Transverse colon (tissue), 4 donors: Measurements from ENCODE around the gene C4BPB. TPM values are rescaled to one million over a fixed set of nuclear protein-coding genes. Genes with fewer than 3 reads are reported as not detected.

Experiments used
- DNase-seq: peaks from one replicate; pipeline ENCODE4 v3.0.0-alpha.2; 2019
- H3K27ac ChIP-seq, 4 donors: fragments of 200-600 bp; sonication (generic); 2 replicates each; pipeline ENCODE4 v1.5.1; 2016 to 2018; ENCODE audit warnings: inconsistent platforms in 4 of 4
- H3K27me3 ChIP-seq: fragments of 200-600 bp; sonication (generic); 2 replicates; pipeline ENCODE4 v1.5.1; 2017; ENCODE audit warnings: inconsistent platforms
- H3K36me3 ChIP-seq, 4 donors: fragments of 200-600 bp; sonication (generic); 2 replicates each; pipeline ENCODE4 v1.5.1; 2017 to 2019; ENCODE audit warnings: inconsistent platforms in 4 of 4
- H3K4me1 ChIP-seq, 4 donors: fragments of 200-600 bp; sonication (generic); 2 replicates each; pipeline ENCODE4 v1.5.1; 2017 to 2020; ENCODE audit warnings: inconsistent platforms in 4 of 4
- H3K4me3 ChIP-seq, 4 donors: fragments of 200-600 bp; sonication (generic); 1 replicate in 1 of 4; 2 replicates in 3 of 4; pipeline versions ENCODE4 v1.5.1 to v1.6.1; 2017 to 2019; ENCODE audit warnings: inconsistent platforms in 4 of 4
- H3K9me3 ChIP-seq, 2 donors: fragments of 200-600 bp; sonication (generic); 2 replicates each; pipeline ENCODE4 v1.5.1; 2017 to 2019; ENCODE audit warnings: inconsistent platforms in 2 of 2
- CTCF ChIP-seq, 5 experiments: fragments of 200-600 bp in 3 of 5; fragments of 450-650 bp in 2 of 5; sonication (generic) in 3 of 5; IDR thresholded peaks; 1 replicate in 2 of 5; 2 replicates in 3 of 5; pipeline ENCODE4 v1.5.1; 2016 to 2017; ENCODE audit warnings: antibody characterized with exemption in 5 of 5, inconsistent platforms in 3 of 5, mild to moderate bottlenecking in 2 of 5, moderate library complexity in 1 of 5
- EP300 ChIP-seq: sonication (generic); formaldehyde crosslinking; IDR thresholded peaks from one replicate; pipeline ENCODE4 v1.6.1; 2017; ENCODE audit warnings: antibody characterized with exemption, low read depth
- POLR2A ChIP-seq: fragments of 450-650 bp; IDR thresholded peaks from one replicate; pipeline ENCODE4 v1.6.1; 2016; ENCODE audit warnings: antibody characterized with exemption, mild to moderate bottlenecking, moderate library complexity
- POLR2AphosphoS5 ChIP-seq, 3 donors: sonication (generic); formaldehyde crosslinking; IDR thresholded peaks; one replicate each; pipeline ENCODE4 v1.6.1; 2016; ENCODE audit warnings: antibody characterized with exemption in 3 of 3
- WGBS, 2 donors: methylation state at CpG; one replicate each; pipeline ENCODE4 v1.1.5; 2018; ENCODE audit warnings: low coverage in 1 of 2; 5-methylcytosine and 5-hydroxymethylcytosine counted together
- in situ Hi-C, 4 donors: fragments of 200-750 bp; cut with MboI; loops; one replicate each; pipeline versions ENCODE4 v1.15.0 to v1.15.1; 2017; ENCODE audit warnings: low sequenced_read_pairs in 3 of 4, low pct_ligation_motif_present in 1 of 4, low pct_unique_long_range_greater_than_20kb in 1 of 4
- intact Hi-C: fragments of 100-400 bp; cut with DNase I; formaldehyde crosslinking; loops from one replicate; pipeline ENCODE4 v1.15.1; 2023; ENCODE audit warnings: low total_unique reads
- total RNA-seq, 4 donors: library from RNA; depleted of rRNA; stranded (reverse); fragments of >200 nt; gene quantifications; one replicate each; pipeline ENCODE4 v1.1.0, GENCODE V29; 2016

C4BPB gene
- total RNA-seq, 4 donors from 2014 or later = 3.7 to 16.8 (median 9.8) TPM; not detected in 1

- Histone ChIP-seq H3K36me3 (peaks cover 0 to 36% (median 4%) of the 10 kb centered on the region in 4 donors), H3K4me1 (peaks cover 6 to 43% (median 24%) of the 10 kb centered on the region in 4 donors), H3K4me3 (peak overlapping the region in 1 of 4 donors; percentile 31), H3K27ac (peak overlapping the region; percentile 81 to 86 (median 84)), H3K9me3 (no peaks in the 10 kb centered on the region), H3K27me3 (no peaks in the 10 kb centered on the region)
- in situ Hi-C loops (no loop called here), intact Hi-C loops (no loop called here)
- peak; percentile 43 for DNase-seq
- TF ChIP-seq POLR2AphosphoS5 (IDR thresholded peaks at IDR 0.05) = peak; percentile 34 to 84 (median 64)
- TF ChIP-seq EP300 = peak; percentile 16
- TF ChIP-seq CTCF (IDR thresholded peaks at IDR 0.05) = no peak
- peak; percentile 58 for TF ChIP-seq POLR2A
- 66% methylated on average over 5 of the region's 5 CpGs; no CpG with 5 or more reads in 1 of the 2 donors for WGBS, 2 donors
Observed at GRCh38 chr1:207067665-207068064, 21.0 kb upstream of the C4BPB start.

- Histone ChIP-seq H3K27ac (peak overlapping the region in 3 of 4 donors; percentile 84 to 86 (median 84)), H3K27me3 (no peaks in the 10 kb centered on the region), H3K9me3 (no peaks in the 10 kb centered on the region), H3K4me3 (no peak overlapping the region), H3K36me3 (peaks cover 0 to 30% (median 4%) of the 10 kb centered on the region in 4 donors), H3K4me1 (peaks cover 6 to 41% (median 23%) of the 10 kb centered on the region in 4 donors)
- DNase-seq = no peak
- in situ Hi-C loops = no loop called here
- WGBS, 2 donors = 87 to 97% methylated on average over 3 of the region's 3 CpGs
- intact Hi-C loops = no loop called here
- TF ChIP-seq EP300 (no peak), CTCF (IDR thresholded peaks at IDR 0.05) (no peak), POLR2A (no peak), POLR2AphosphoS5 (IDR thresholded peaks at IDR 0.05) (no peak)
Observed at GRCh38 chr1:207069061-207069460, 19.6 kb upstream of the C4BPB start.

GRCh38 chr1:207069858-207070506 lies 18.7 kb upstream of the C4BPB start:
- H3K36me3 ChIP-seq = peaks cover 0 to 30% (median 4%) of the 10 kb centered on the region in 4 donors
- TF ChIP-seq POLR2AphosphoS5 (IDR thresholded peaks at IDR 0.05) (no peak), CTCF (IDR thresholded peaks at IDR 0.05) (no peak), POLR2A (no peak), EP300 (no peak)
- peaks cover 6 to 32% (median 18%) of the 10 kb centered on the region in 4 donors for H3K4me1 ChIP-seq
- no peak overlapping the region for H3K27ac ChIP-seq
- in situ Hi-C loops = loop anchor here in 1 of 4 donors (10.0 kb wide), 1 partner anchor 335 kb away; no protein-coding TSS in a partner anchor
- 83% methylated on average over 5 of the region's 5 CpGs; no CpG with 5 or more reads in 1 of the 2 donors for WGBS, 2 donors
- DNase-seq = no peak
- H3K9me3 ChIP-seq = no peaks in the 10 kb centered on the region
- no peaks in the 10 kb centered on the region for H3K27me3 ChIP-seq
- intact Hi-C loops = no loop called here
- no peak overlapping the region for H3K4me3 ChIP-seq

- Histone ChIP-seq H3K4me1 (peaks cover 6 to 23% (median 18%) of the 10 kb centered on the region in 4 donors), H3K9me3 (no peaks in the 10 kb centered on the region), H3K27me3 (no peaks in the 10 kb centered on the region), H3K27ac (no peak overlapping the region), H3K36me3 (peaks cover 0 to 30% (median 4%) of the 10 kb centered on the region in 4 donors), H3K4me3 (no peak overlapping the region)
- intact Hi-C loops = no loop called here
- DNase-seq = no peak
- TF ChIP-seq EP300 (no peak), POLR2AphosphoS5 (IDR thresholded peaks at IDR 0.05) (no peak), POLR2A (no peak), CTCF (IDR thresholded peaks at IDR 0.05) (no peak)
- 75 to 82% methylated on average over 1 to 4 of the region's 4 CpGs for WGBS, 2 donors
- in situ Hi-C loops = loop anchor here in 1 of 4 donors (10.0 kb wide), 1 partner anchor 334 kb away; no protein-coding TSS in a partner anchor
Observed at GRCh38 chr1:207070811-207071210, 17.8 kb upstream of the C4BPB start.
